ENCODE data around the gene CCDC71L.

DNA sequence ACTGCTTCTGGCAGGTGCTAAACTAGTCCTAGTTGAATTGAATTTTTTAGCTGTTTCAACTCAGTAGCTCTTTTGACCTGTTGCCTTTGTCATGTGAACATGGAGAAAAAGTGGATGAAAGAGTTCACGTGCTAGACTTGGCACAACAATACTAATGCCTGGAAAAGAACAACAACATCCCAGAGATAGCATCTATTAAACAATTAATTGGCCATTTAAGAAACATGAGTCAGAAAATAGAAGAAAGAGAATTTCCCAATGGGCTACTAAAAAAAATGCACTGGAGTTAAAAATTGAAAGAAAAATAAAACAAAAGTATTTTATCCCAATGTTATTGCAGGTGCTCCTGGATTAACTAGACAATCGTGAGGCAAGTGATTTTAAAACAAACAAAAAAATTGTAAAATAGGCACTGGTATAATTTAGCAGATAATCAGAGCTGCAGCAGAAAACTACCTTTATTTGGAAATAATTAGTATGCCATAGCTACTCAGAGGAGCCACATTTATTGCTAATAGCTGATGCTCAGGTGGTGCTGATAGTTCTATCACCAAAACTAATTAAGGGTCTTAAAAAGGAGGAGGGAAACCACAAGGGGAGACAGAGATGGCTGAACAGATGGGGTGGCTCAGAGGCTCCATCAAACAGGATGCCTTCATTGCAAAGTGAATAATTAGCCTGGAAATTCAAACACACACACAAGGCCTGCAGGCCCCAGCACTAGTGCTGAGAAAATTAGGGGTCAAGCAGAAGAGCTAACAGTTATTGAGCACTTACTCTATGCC is 17.6 kb downstream of the CCDC71L start:
- TF ChIP-seq POLR2AphosphoS5 (IDR thresholded peaks at IDR 0.05; ENCODE audit: low read depth, low read length) (no peak), SIN3A (IDR thresholded peaks at IDR 0.05; ENCODE audit: borderline replicate concordance, insufficient read depth, low read depth, low read length) (no peak), TCF7L2 (IDR thresholded peaks at IDR 0.05; ENCODE audit: low read depth, low read length) (no peak)
- TF ChIP-seq, protein P1, sequence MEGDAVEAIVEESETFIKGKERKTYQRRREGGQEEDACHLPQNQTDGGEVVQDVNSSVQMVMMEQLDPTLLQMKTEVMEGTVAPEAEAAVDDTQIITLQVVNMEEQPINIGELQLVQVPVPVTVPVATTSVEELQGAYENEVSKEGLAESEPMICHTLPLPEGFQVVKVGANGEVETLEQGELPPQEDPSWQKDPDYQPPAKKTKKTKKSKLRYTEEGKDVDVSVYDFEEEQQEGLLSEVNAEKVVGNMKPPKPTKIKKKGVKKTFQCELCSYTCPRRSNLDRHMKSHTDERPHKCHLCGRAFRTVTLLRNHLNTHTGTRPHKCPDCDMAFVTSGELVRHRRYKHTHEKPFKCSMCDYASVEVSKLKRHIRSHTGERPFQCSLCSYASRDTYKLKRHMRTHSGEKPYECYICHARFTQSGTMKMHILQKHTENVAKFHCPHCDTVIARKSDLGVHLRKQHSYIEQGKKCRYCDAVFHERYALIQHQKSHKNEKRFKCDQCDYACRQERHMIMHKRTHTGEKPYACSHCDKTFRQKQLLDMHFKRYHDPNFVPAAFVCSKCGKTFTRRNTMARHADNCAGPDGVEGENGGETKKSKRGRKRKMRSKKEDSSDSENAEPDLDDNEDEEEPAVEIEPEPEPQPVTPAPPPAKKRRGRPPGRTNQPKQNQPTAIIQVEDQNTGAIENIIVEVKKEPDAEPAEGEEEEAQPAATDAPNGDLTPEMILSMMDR (IDR thresholded peaks at IDR 0.05) = no peak
- TF ChIP-seq, protein P2, sequence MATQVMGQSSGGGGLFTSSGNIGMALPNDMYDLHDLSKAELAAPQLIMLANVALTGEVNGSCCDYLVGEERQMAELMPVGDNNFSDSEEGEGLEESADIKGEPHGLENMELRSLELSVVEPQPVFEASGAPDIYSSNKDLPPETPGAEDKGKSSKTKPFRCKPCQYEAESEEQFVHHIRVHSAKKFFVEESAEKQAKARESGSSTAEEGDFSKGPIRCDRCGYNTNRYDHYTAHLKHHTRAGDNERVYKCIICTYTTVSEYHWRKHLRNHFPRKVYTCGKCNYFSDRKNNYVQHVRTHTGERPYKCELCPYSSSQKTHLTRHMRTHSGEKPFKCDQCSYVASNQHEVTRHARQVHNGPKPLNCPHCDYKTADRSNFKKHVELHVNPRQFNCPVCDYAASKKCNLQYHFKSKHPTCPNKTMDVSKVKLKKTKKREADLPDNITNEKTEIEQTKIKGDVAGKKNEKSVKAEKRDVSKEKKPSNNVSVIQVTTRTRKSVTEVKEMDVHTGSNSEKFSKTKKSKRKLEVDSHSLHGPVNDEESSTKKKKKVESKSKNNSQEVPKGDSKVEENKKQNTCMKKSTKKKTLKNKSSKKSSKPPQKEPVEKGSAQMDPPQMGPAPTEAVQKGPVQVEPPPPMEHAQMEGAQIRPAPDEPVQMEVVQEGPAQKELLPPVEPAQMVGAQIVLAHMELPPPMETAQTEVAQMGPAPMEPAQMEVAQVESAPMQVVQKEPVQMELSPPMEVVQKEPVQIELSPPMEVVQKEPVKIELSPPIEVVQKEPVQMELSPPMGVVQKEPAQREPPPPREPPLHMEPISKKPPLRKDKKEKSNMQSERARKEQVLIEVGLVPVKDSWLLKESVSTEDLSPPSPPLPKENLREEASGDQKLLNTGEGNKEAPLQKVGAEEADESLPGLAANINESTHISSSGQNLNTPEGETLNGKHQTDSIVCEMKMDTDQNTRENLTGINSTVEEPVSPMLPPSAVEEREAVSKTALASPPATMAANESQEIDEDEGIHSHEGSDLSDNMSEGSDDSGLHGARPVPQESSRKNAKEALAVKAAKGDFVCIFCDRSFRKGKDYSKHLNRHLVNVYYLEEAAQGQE (IDR thresholded peaks at IDR 0.05; ENCODE audit: insufficient read depth in 1 of 2, low read depth in 2 of 2, low read length in 1 of 2) = no peak
